Measurements from ENCODE around the gene RALA. TPM values are rescaled to one million over a fixed set of nuclear protein-coding genes. Genes with fewer than 3 reads are reported as not detected.

Gene RALA
- polyA plus RNA-seq, 1 donor (not counting 4 experiments of a cell fraction or from before 2014, with no cell fraction given), result 64.6 TPM

- H3K4me1 ChIP-seq (ENCODE audit: control insufficient read depth, extremely low read depth, insufficient read depth, low read length), result peaks cover 37% of the 10 kb centered on the region
- H3K4me3 ChIP-seq (ENCODE audit: control insufficient read depth in 2 of 3, extremely low read depth in 1 of 3, insufficient read depth in 2 of 3, low read depth in 1 of 3, low read length in 3 of 3), result no peak overlapping the region
- no peak for TF ChIP-seq EZH2 (IDR thresholded peaks at IDR 0.05; ENCODE audit: low read length)
- no peaks in the 10 kb centered on the region for H3K9me1 ChIP-seq (ENCODE audit: control insufficient read depth, extremely low read depth, insufficient read depth, low read length)
- FAIRE-seq (no peak), DNase-seq (ENCODE audit: low read depth, low spot score) (no peak)
- H3K27me3 ChIP-seq (ENCODE audit: control insufficient read depth, extremely low read depth, insufficient read depth, low read length), result no peaks in the 10 kb centered on the region
- no peaks in the 10 kb centered on the region for H3K79me2 ChIP-seq (ENCODE audit: control insufficient read depth, insufficient read depth, low read length)
- H3K4me2 ChIP-seq (ENCODE audit: control insufficient read depth, extremely low read depth, insufficient read depth, low read depth, low read length), result no peak overlapping the region
- dilution Hi-C loops (cut with MboI; ENCODE audit: extremely low pct_ligation_motif_present, low sequenced_read_pairs), result no loop called here
- H3K9ac ChIP-seq (ENCODE audit: control insufficient read depth, extremely low read depth, insufficient read depth, low read length), result no peak overlapping the region
- H3K9me3 ChIP-seq (ENCODE audit: control insufficient read depth, low read depth, low read length), result no peaks in the 10 kb centered on the region
- H2AFZ ChIP-seq (ENCODE audit: control insufficient read depth, low read length), result no peak overlapping the region
- H4K20me1 ChIP-seq (ENCODE audit: control insufficient read depth, extremely low read depth, insufficient read depth, low read length), result no peaks in the 10 kb centered on the region
- no peaks in the 10 kb centered on the region for H3K36me3 ChIP-seq (ENCODE audit: control insufficient read depth in 2 of 2, extremely low read depth in 1 of 2, insufficient read depth in 2 of 2, low read length in 2 of 2)
- H3K27ac ChIP-seq (ENCODE audit: control insufficient read depth, insufficient read depth, low read length), result peak overlapping the region; percentile 16
Measured at GRCh38 chr7:39613577-39613976, 9.8 kb upstream of the RALA start.

- DNase-seq (ENCODE audit: low read depth, low spot score) (no peak), FAIRE-seq (no peak)
- no peak overlapping the region for H3K4me3 ChIP-seq (ENCODE audit: control insufficient read depth in 2 of 3, extremely low read depth in 1 of 3, insufficient read depth in 2 of 3, low read depth in 1 of 3, low read length in 3 of 3)
- H3K4me1 ChIP-seq (ENCODE audit: control insufficient read depth, extremely low read depth, insufficient read depth, low read length), result peaks cover 32% of the 10 kb centered on the region
- no peak overlapping the region for H3K4me2 ChIP-seq (ENCODE audit: control insufficient read depth, extremely low read depth, insufficient read depth, low read depth, low read length)
- dilution Hi-C loops (cut with MboI; ENCODE audit: extremely low pct_ligation_motif_present, low sequenced_read_pairs), result no loop called here
- H3K27ac ChIP-seq (ENCODE audit: control insufficient read depth, insufficient read depth, low read length), result no peak overlapping the region
- no peaks in the 10 kb centered on the region for H3K36me3 ChIP-seq (ENCODE audit: control insufficient read depth in 2 of 2, extremely low read depth in 1 of 2, insufficient read depth in 2 of 2, low read length in 2 of 2)
- no peaks in the 10 kb centered on the region for H4K20me1 ChIP-seq (ENCODE audit: control insufficient read depth, extremely low read depth, insufficient read depth, low read length)
- TF ChIP-seq EZH2 (IDR thresholded peaks at IDR 0.05; ENCODE audit: low read length) (no peak), CTCF (optimal IDR thresholded peaks at IDR 0.05 in 1 of 3, IDR thresholded peaks at IDR 0.05 in 1 of 3, conservative IDR thresholded peaks at IDR 0.05 in 1 of 3; ENCODE audit: extremely low read depth in 1 of 3, insufficient read depth in 2 of 3, low read length in 3 of 3) (no peak)
- no peaks in the 10 kb centered on the region for H3K79me2 ChIP-seq (ENCODE audit: control insufficient read depth, insufficient read depth, low read length)
- H2AFZ ChIP-seq (ENCODE audit: control insufficient read depth, low read length), result no peak overlapping the region
- no peaks in the 10 kb centered on the region for H3K9me1 ChIP-seq (ENCODE audit: control insufficient read depth, extremely low read depth, insufficient read depth, low read length)
- no peaks in the 10 kb centered on the region for H3K9me3 ChIP-seq (ENCODE audit: control insufficient read depth, low read depth, low read length)
- H3K27me3 ChIP-seq (ENCODE audit: control insufficient read depth, extremely low read depth, insufficient read depth, low read length), result no peaks in the 10 kb centered on the region
- H3K9ac ChIP-seq (ENCODE audit: control insufficient read depth, extremely low read depth, insufficient read depth, low read length), result no peak overlapping the region
Measured at GRCh38 chr7:39614299-39614698, 9.1 kb upstream of the RALA start.

- Histone ChIP-seq H3K79me2 (ENCODE audit: control insufficient read depth, insufficient read depth, low read length) (no peaks in the 10 kb centered on the region), H3K27me3 (ENCODE audit: control insufficient read depth, extremely low read depth, insufficient read depth, low read length) (no peaks in the 10 kb centered on the region), H3K9me1 (ENCODE audit: control insufficient read depth, extremely low read depth, insufficient read depth, low read length) (no peaks in the 10 kb centered on the region), H3K36me3 (ENCODE audit: control insufficient read depth in 2 of 2, extremely low read depth in 1 of 2, insufficient read depth in 2 of 2, low read length in 2 of 2) (no peaks in the 10 kb centered on the region), H3K4me3 (ENCODE audit: control insufficient read depth in 2 of 3, extremely low read depth in 1 of 3, insufficient read depth in 2 of 3, low read depth in 1 of 3, low read length in 3 of 3) (no peak overlapping the region), H4K20me1 (ENCODE audit: control insufficient read depth, extremely low read depth, insufficient read depth, low read length) (no peaks in the 10 kb centered on the region), H3K4me1 (ENCODE audit: control insufficient read depth, extremely low read depth, insufficient read depth, low read length) (peaks cover 29% of the 10 kb centered on the region), H3K4me2 (ENCODE audit: control insufficient read depth, extremely low read depth, insufficient read depth, low read depth, low read length) (no peak overlapping the region), H3K27ac (ENCODE audit: control insufficient read depth, insufficient read depth, low read length) (no peak overlapping the region), H2AFZ (ENCODE audit: control insufficient read depth, low read length) (no peak overlapping the region), H3K9me3 (ENCODE audit: control insufficient read depth, low read depth, low read length) (no peaks in the 10 kb centered on the region), H3K9ac (ENCODE audit: control insufficient read depth, extremely low read depth, insufficient read depth, low read length) (no peak overlapping the region)
- dilution Hi-C loops (cut with MboI; ENCODE audit: extremely low pct_ligation_motif_present, low sequenced_read_pairs), result no loop called here
- DNase-seq (ENCODE audit: low read depth, low spot score) (no peak), FAIRE-seq (no peak)
- TF ChIP-seq EZH2 (IDR thresholded peaks at IDR 0.05; ENCODE audit: low read length) (no peak), CTCF (optimal IDR thresholded peaks at IDR 0.05 in 1 of 3, IDR thresholded peaks at IDR 0.05 in 1 of 3, conservative IDR thresholded peaks at IDR 0.05 in 1 of 3; ENCODE audit: extremely low read depth in 1 of 3, insufficient read depth in 2 of 3, low read length in 3 of 3) (no peak)
Measured at GRCh38 chr7:39615350-39615975, 7.9 kb upstream of the RALA start.
